Embryonic facial prominence (tissue), 1 donor: ENCODE measurements around the gene SASS6.

Source experiments
- DNase-seq: peaks from one replicate; pipeline ENCODE4 v3.0.0-alpha.2; 2016; ENCODE audit errors: extremely low spot score

The SASS6 gene

GRCh38 chr1:100132566-100133477 lies at the start of gene SASS6, which contains the start of gene TRMT13:
Gene SASS6, minus strand, starts transcription at chr1:100132930. Its CDS starts 116 bp downstream, at chr1:100132814.
Gene TRMT13, plus strand, starts transcription at chr1:100133163. Its CDS starts 6 bp downstream, at chr1:100133169.
- DNase-seq: peak; percentile 97

GRCh38 chr1:100178091-100178490 lies 45.4 kb upstream of the SASS6 start, which contains the start of gene LRRC39:
Gene LRRC39, minus strand, starts transcription at chr1:100178256. Its CDS starts 9,740 bp downstream, at chr1:100168516.
- no peak for DNase-seq

- no peak for DNase-seq
Measured at GRCh38 chr1:100177295-100178041, 44.7 kb upstream of the SASS6 start.

GRCh38 chr1:100168051-100168450 lies 35.3 kb upstream of the SASS6 start:
- no peak for DNase-seq

GRCh38 chr1:100164702-100165101 lies 32.0 kb upstream of the SASS6 start:
- no peak for DNase-seq

- DNase-seq: no peak
Measured at GRCh38 chr1:100164216-100164615, 31.5 kb upstream of the SASS6 start.

GRCh38 chr1:100162881-100163280 lies 30.2 kb upstream of the SASS6 start:
- no peak for DNase-seq

- DNase-seq: no peak
Measured at GRCh38 chr1:100152271-100152670, 19.5 kb upstream of the SASS6 start.

- DNase-seq: no peak
Measured at GRCh38 chr1:100151679-100152078, 18.9 kb upstream of the SASS6 start.

GRCh38 chr1:100147875-100148274 lies 15.1 kb upstream of the SASS6 start:
- DNase-seq: no peak

- no peak for DNase-seq
Measured at GRCh38 chr1:100146958-100147357, 14.2 kb upstream of the SASS6 start.

GRCh38 chr1:100145116-100145515 lies 12.4 kb upstream of the SASS6 start:
- no peak for DNase-seq

GRCh38 chr1:100142343-100142742 lies 9.6 kb upstream of the SASS6 start:
- no peak for DNase-seq

GRCh38 chr1:100141192-100141591 lies 8.5 kb upstream of the SASS6 start:
- DNase-seq: no peak

- no peak for DNase-seq
Measured at GRCh38 chr1:100137602-100138001, 4.9 kb upstream of the SASS6 start.

GRCh38 chr1:100134872-100135271 lies 2.1 kb upstream of the SASS6 start:
- no peak for DNase-seq

GRCh38 chr1:100131623-100132022 lies 1.1 kb downstream of the SASS6 start:
- DNase-seq: no peak

- no peak for DNase-seq
Measured at GRCh38 chr1:100130552-100131077, 2.1 kb downstream of the SASS6 start.

- no peak for DNase-seq
Measured at GRCh38 chr1:100127226-100127625, 5.5 kb downstream of the SASS6 start.

GRCh38 chr1:100122177-100122576 lies 10.6 kb downstream of the SASS6 start:
- DNase-seq: no peak

- DNase-seq: no peak
Measured at GRCh38 chr1:100115524-100115923, 17.2 kb downstream of the SASS6 start.

GRCh38 chr1:100109554-100110066 lies 23.1 kb downstream of the SASS6 start:
- no peak for DNase-seq
